GM12875 (cell line): ENCODE data around the gene TRUB2.

Source experiments
- H3K4me3 ChIP-seq: one replicate; pipeline ENCODE4 v1.5.1; 2011; ENCODE audit warnings: low read depth, low read length, control low read depth
- CTCF ChIP-seq: IDR thresholded peaks from 2 replicates; pipeline ENCODE4 v1.5.1; 2011; ENCODE audit warnings: low read depth, mild to moderate bottlenecking, control low read depth, inconsistent platforms, low read length, moderate library complexity, borderline replicate concordance; ENCODE audit not compliant: insufficient read depth

The TRUB2 gene

DNA sequence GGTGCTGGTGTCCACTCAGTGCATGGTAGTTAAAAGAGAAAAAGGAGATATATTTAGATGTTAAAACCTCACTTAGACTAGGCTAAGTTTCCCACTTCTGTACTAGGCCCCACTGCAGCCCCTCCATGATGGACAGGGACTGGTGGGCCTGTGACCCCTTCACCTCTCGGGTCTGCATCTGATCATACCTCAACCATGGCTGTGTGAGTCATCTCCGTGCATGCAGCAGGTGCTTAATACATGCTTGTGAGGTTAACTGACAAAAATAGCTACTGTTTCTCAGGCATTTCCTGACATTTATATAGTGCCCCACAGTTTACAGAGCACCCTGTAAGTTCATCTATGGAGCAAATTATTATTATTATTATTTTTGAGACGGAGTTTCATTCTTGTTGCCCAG lies 40.5 kb upstream of the TRUB2 start:
- TF ChIP-seq CTCF: no peak
- no peak overlapping the region for H3K4me3 ChIP-seq

GRCh38 chr9:128361986-128362646 lies 39.9 kb upstream of the TRUB2 start:
- H3K4me3 ChIP-seq: peak overlapping the region; percentile 23
- TF ChIP-seq CTCF: peak; percentile 92

- H3K4me3 ChIP-seq: peak overlapping the region; percentile 23
- no peak for TF ChIP-seq CTCF
These were observed 39.2 kb upstream of the TRUB2 start for GRCh38 chr9:128361296-128361985.

- H3K4me3 ChIP-seq: no peak overlapping the region
- TF ChIP-seq CTCF: no peak
These were observed 38.6 kb upstream of the TRUB2 start for GRCh38 chr9:128360826-128361225.

DNA sequence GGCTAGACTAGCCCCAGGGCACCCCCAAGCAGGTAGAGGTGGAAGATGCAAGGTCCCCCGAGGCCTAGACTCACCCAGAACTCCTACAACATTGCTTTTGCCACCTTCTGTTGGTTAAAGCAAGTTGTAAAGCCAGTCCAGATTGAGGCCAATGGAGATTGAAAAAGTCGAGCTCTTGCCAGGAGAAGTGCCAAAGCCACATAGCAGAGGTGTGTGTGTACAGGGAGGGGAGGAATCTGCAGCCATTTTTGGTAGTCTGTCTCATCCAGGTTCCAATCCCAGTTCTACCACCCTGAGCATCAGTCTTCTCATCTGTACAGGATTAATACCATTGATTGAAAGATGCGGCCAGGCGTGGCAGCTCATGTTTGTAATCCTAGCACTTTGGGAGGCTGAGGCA lies 36.6 kb upstream of the TRUB2 start:
- TF ChIP-seq CTCF: no peak

GRCh38 chr9:128358090-128358489 lies 35.8 kb upstream of the TRUB2 start:
- TF ChIP-seq CTCF: no peak
- H3K4me3 ChIP-seq: no peak overlapping the region

More for the DNA sequence above, 36.6 kb upstream of the TRUB2 start:
- H3K4me3 ChIP-seq: no peak overlapping the region

- no peak for TF ChIP-seq CTCF
- no peak overlapping the region for H3K4me3 ChIP-seq
These were observed 33.2 kb upstream of the TRUB2 start for GRCh38 chr9:128355451-128355850.
